NCI-H345 treated with DMSO at 0.1 percent for 48 hours (cell line): ENCODE measurements around the gene SLCO3A1.
A peak's percentile ranks its signal among the peaks of the same experiment; 100 is the strongest.

Experiments used
- DNase-seq: peaks from one replicate; lab custom pipeline; 2025; ENCODE audit not compliant: unreplicated experiment; lab: John Stamatoyannopoulos, UW

SLCO3A1 gene

GRCh38 chr15:91936927-91937326 is 83.4 kb downstream of the SLCO3A1 start:
- peak; percentile 40 for DNase-seq

- no peak for DNase-seq
Observed at GRCh38 chr15:91938136-91938535, 84.6 kb downstream of the SLCO3A1 start.

- DNase-seq: no peak
Observed at GRCh38 chr15:91939403-91939831, 85.9 kb downstream of the SLCO3A1 start.

GRCh38 chr15:91940496-91941381 is 87.2 kb downstream of the SLCO3A1 start:
- no peak for DNase-seq

GRCh38 chr15:91941871-91942658 is 88.6 kb downstream of the SLCO3A1 start:
- no peak for DNase-seq

- DNase-seq: no peak
Observed at GRCh38 chr15:91942720-91943394, 89.3 kb downstream of the SLCO3A1 start.

- no peak for DNase-seq
Observed at GRCh38 chr15:91944331-91944730, 90.8 kb downstream of the SLCO3A1 start.

- DNase-seq: no peak
Observed at GRCh38 chr15:91945385-91945784, 91.9 kb downstream of the SLCO3A1 start.

GRCh38 chr15:91946075-91946474 is 92.6 kb downstream of the SLCO3A1 start:
- no peak for DNase-seq

- DNase-seq: no peak
Observed at GRCh38 chr15:91946581-91947292, 93.2 kb downstream of the SLCO3A1 start.

- DNase-seq: no peak
Observed at GRCh38 chr15:91947293-91947679, 93.8 kb downstream of the SLCO3A1 start.

GRCh38 chr15:91947683-91948608 is 94.4 kb downstream of the SLCO3A1 start:
- DNase-seq: no peak

GRCh38 chr15:91949361-91949760 is 95.9 kb downstream of the SLCO3A1 start:
- DNase-seq: no peak

GRCh38 chr15:91950054-91950453 is 96.5 kb downstream of the SLCO3A1 start:
- no peak for DNase-seq

- no peak for DNase-seq
Observed at GRCh38 chr15:91950631-91951329, 97.3 kb downstream of the SLCO3A1 start.

- DNase-seq: no peak
Observed at GRCh38 chr15:91952216-91952615, 98.7 kb downstream of the SLCO3A1 start.

GRCh38 chr15:91953432-91953831 is 99.9 kb downstream of the SLCO3A1 start:
- no peak for DNase-seq

- no peak for DNase-seq
Observed at GRCh38 chr15:91954292-91954691, 100.8 kb downstream of the SLCO3A1 start.

- DNase-seq: no peak
Observed at GRCh38 chr15:91956026-91956723, 102.7 kb downstream of the SLCO3A1 start.
